GM04504 (cell line): ENCODE data around the gene DLGAP4.
"Not testable (repeated sequence)": the region's sequence is repeated elsewhere in the genome, so short reads cannot be mapped to it uniquely, and the experiment has no call there.

ENCODE experiments used
- DNase-seq: peaks from one replicate; pipeline ENCODE4 v3.0.0-alpha.2; 2012; ENCODE audit warnings: low read depth

DLGAP4 gene

DNA sequence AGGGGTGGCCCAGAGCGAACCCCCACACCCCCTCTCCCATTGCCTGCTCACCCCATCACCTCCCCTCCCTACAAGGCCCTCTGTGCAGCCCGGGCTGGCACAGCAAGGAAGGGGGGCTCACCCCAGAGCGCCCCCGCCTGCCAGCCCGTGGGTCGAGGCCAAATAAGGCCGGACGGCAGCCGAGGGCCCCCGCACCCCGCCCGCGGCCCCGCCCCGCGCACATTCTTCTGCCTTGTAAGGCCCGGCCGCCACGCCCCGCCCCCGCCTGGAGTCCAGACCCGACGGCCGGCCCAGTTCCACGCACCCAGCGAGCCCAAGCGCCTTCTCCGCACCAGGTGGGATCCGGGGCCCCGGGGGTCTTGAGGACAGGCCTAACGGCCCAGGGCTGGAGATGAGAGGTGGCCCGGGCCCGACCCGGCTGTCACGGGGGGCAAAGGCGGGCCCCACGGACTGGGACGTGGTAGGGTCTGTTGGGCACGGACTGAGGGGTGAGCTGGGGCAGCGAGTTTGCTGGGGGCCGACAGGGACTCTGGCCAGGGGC is 235.2 kb downstream of the DLGAP4 start, which contains the start of gene MYL9:
MYL9 (plus strand) TSS at position 293 of the 541 bp plus-strand sequence. CDS start 3,366 bp downstream, outside the sequence.
- DNase-seq, result peak; percentile 53

DNA sequence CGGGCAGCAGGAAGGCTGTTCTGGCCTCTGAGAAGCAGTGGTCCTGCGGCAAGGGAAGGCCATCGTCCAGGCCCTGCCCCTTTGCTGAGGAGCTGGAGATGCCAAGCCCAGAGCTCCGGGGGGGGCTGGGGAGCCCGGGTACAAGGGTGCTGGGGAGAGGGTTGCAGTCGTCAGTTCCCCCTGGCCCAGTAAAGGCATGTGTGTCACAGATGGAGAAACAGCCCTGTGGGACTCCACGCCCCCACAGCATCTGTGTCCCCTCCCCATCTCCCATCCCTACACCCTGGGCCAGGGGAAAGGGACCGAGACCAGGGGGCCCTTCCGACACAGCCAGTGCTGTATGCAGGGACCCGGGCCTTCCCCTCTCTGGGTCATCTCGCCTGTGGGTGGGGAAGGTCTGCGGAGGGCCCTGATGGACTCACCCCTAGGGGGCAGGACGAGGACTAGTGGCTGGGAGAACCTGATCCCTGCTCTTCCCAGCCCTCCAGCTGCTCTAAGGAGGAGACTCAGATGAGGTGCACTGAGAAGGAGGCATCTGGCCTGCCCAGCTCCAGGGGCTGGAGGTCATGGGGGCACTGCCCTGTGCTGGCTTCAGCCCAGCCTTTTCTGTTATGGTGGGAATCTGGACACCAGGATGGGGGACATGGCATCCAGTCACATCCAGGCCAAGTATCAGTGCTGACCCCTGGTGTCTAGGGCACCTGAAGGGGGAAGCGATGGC is 235.8 kb downstream of the DLGAP4 start:
- DNase-seq, result peak; percentile 48

GRCh38 chr20:36542516-36543183 is 236.5 kb downstream of the DLGAP4 start:
- DNase-seq, result no peak

GRCh38 chr20:36543184-36544133 is 237.3 kb downstream of the DLGAP4 start:
- peak; percentile 86 for DNase-seq

- peak; percentile 47 for DNase-seq
Observed at GRCh38 chr20:36544134-36545018, 238.2 kb downstream of the DLGAP4 start.

DNA sequence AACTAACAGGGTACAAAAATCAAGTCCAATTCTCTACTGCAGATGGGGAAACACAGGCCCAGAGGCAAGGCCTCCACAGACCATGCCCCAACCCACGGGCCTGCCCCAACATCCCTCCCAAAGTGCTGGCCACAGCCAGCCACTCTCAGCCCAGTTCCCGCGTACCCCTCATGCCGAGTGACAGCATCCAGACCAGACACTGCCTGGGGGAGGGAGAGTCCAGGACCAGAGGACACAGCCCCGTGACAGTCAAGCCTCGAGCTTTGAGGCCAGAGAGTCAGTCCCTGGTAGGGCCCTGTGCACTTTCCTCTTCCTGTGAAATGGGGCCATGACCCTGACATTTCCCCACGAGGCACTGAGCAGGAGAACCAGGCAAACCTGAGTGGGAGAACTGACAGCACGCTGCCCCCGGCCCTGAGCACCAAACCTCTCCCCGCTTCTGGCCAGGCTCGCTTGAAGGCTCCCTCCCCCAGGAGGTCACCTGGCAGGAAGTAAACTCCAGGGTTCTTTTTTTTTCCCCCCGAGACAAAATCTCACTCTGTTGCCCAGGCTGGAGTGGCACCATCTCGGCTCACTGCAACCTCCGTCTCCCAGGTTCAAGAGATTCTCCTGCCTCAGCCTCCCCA is 240.1 kb downstream of the DLGAP4 start:
- DNase-seq, result no peak

- no peak for DNase-seq
Observed at GRCh38 chr20:36547186-36548005, 241.3 kb downstream of the DLGAP4 start.

DNA sequence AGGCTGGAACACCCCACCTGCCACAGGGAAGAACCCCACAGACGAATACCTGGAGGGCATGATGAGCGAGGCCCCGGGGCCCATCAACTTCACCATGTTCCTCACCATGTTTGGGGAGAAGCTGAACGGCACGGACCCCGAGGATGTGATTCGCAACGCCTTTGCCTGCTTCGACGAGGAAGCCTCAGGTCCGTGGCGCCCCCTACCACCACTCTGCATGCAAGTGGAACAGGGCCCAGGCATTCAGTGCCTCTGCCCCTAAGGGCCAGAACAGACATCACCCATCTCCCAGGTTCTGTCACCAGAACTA is 241.8 kb downstream of the DLGAP4 start:
- no peak for DNase-seq

GRCh38 chr20:36548704-36549627 is 242.8 kb downstream of the DLGAP4 start:
- no peak for DNase-seq

GRCh38 chr20:36549628-36549941 is 243.4 kb downstream of the DLGAP4 start:
- no peak for DNase-seq

DNA sequence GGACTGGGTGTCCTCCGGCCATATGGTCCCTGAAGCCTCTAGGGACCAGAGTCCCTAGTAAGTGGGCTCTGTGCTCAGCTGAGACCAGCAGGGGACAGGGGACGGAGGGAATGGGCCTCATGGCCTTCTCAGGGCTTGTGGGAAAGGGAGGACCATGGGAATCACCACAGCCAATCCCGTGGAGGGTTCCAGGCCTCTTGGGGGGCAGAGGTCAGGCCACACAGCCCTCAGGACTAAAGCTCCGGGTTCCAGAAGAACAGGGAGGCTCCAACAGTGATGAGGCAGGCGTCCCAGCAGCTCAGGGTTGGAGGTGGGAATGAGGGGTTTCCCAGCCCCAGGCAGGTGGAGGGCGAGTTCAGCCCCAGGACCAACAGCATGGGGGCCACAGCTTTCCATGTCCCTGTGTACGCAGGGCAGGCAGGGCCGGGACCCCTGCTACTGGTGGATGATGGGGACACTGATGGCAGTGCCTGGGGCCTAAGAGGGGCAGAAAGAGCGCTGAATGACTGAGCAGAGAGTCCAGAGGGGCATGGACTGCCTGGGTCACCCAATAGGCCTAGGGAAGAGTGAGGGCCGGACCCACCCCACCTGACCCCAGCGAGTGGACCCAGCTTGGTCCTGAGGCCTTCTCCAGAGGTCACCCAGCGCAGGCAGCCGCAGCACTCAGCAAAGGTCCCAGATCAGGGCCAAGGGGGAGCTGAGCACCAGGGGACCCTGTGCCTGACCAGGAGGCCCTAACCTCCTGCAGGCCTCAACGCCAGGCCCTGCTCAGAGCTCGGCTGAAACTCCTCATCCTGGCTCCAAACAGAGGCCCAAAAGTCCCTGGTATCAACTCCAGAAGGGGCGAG is 244.0 kb downstream of the DLGAP4 start:
- DNase-seq, result no peak

GRCh38 chr20:36550790-36551299 is 244.7 kb downstream of the DLGAP4 start:
- DNase-seq, result no peak

- DNase-seq, result no peak
Observed at GRCh38 chr20:36555248-36555647, 249.1 kb downstream of the DLGAP4 start.

DNA sequence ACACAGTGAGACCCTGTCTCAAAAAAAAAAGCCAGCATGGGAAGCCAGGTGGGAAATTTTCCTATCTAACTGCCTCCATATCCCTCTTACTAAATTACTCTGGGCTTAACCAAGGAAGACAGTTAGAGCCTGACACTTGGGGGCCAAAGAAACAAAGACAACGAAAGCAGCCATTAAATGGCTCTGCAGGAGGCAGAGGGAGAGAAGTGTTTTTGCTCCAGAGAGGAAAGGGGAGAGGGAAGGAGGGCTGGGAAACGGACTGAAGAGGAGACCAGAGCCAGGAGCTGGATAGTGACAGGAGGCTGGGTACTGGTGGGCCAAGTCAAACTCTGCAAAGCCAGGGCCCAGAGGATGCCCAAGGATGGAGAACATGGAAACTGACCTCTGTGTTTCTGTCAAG is 256.6 kb downstream of the DLGAP4 start:
- no peak for DNase-seq

- no peak for DNase-seq
Observed at GRCh38 chr20:36563374-36563773, 257.2 kb downstream of the DLGAP4 start.

- DNase-seq, result not testable (repeated sequence)
Observed at GRCh38 chr20:36564078-36564725, 258.1 kb downstream of the DLGAP4 start.

- not testable (repeated sequence) for DNase-seq
Observed at GRCh38 chr20:36564726-36565121, 258.6 kb downstream of the DLGAP4 start.
